Right ventricle myocardium inferior (tissue), 1 donor: Measurements from ENCODE around the gene RPRD1A. TPM values are rescaled to one million over a fixed set of nuclear protein-coding genes. Genes with fewer than 3 reads are reported as not detected.

Source experiments
- ATAC-seq: fragments of 200-7000 bp; cut with Tn5 transposase; one replicate; pipeline ENCODE4 v1.9.1; 2020; ENCODE audit warnings: mild to moderate bottlenecking, moderate library complexity
- DNase-seq: peaks from one replicate; pipeline ENCODE4 v3.0.0; 2021; ENCODE audit errors: missing footprints
- intact Hi-C: fragments of 100-400 bp; cut with DNase I; formaldehyde crosslinking; loops from one replicate; pipeline ENCODE4 v1.11.0; 2022
- total RNA-seq: library from RNA; stranded (reverse); fragmentation: NEBNext Ultra II Directional; extraction: Animal tissue kit (Norgen Biotek cat#: 25700); gene quantifications from one replicate; pipeline ENCODE4 v1.2.1, GENCODE V29; 2021
- donor health status: DM: no; HTN: yes; CAD: no; lungs with severe emphysema.

Gene RPRD1A
- total RNA-seq, 1 donor from 2014 or later, result 45.5 TPM

DNA sequence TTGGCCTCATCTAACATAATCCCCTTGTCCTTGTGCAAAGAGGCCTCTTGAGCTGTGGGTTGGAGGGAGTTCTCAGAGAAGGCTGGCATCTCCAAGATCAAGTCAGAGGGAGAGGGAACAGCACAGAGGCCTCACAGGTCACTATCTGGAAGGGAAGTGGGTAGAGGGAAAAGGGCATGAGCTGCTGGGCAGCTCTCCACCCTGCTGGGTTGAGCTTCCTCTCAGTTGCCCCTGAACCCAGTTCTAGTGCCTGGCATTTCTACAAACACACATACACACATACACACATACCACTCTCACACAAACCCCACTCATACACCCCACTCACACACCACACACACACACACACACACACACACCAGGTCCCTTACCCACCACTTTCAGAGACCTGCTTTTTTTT lies 125.2 kb downstream of the RPRD1A start:
- intact Hi-C loops, result no loop called here
- no peak for ATAC-seq

DNA sequence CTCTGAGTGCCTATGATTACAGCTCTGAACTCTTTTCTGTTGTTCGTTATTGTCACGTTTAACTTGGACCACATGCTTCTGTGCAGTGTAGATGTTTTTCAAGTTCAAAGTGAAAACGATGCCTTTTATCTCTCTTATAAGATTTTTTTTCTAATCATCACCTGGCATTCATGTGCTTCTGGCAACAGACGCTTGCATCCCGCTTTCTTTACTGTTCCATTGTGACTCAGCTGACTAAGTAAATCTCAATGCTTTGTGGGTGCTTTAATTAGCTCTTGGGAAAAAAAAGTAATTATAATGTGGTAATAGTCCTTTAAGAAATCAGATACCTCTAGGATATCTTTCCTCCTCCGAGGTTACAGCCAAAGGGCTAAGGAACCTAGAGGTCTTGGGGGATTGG lies 126.1 kb downstream of the RPRD1A start:
- intact Hi-C loops, result no loop called here
- ATAC-seq, result no peak
- no peak for DNase-seq

More for the DNA sequence above, 125.2 kb downstream of the RPRD1A start:
- no peak for DNase-seq

Other genes starting within 250 kb of the RPRD1A start
- gene SLC39A6, start 61.8 kb upstream of the RPRD1A start, total RNA-seq, result 12.8 TPM
- 48.1 TPM for gene ELP2, start 62.3 kb upstream of the RPRD1A start, total RNA-seq
- gene MOCOS, start 119.9 kb upstream of the RPRD1A start, total RNA-seq, result 0.38 TPM
- 350 TPM for gene FHOD3, start 230.2 kb upstream of the RPRD1A start, total RNA-seq